GM12874 (cell line): ENCODE data around the gene TBC1D4.
A peak's percentile ranks its signal among the peaks of the same experiment; 100 is the strongest.

Source experiments
- TF ChIP-seq, protein P1 (sequence below): IDR thresholded peaks from 2 replicates; pipeline ENCODE4 v1.5.1; 2011; ENCODE audit warnings: low read depth, mild to moderate bottlenecking, control low read depth, low read length, moderate library complexity; ENCODE audit not compliant: insufficient read depth

TBC1D4 gene

GRCh38 chr13:75263741-75264407, 218.1 kb downstream of the TBC1D4 start:
- TF ChIP-seq, protein P1, sequence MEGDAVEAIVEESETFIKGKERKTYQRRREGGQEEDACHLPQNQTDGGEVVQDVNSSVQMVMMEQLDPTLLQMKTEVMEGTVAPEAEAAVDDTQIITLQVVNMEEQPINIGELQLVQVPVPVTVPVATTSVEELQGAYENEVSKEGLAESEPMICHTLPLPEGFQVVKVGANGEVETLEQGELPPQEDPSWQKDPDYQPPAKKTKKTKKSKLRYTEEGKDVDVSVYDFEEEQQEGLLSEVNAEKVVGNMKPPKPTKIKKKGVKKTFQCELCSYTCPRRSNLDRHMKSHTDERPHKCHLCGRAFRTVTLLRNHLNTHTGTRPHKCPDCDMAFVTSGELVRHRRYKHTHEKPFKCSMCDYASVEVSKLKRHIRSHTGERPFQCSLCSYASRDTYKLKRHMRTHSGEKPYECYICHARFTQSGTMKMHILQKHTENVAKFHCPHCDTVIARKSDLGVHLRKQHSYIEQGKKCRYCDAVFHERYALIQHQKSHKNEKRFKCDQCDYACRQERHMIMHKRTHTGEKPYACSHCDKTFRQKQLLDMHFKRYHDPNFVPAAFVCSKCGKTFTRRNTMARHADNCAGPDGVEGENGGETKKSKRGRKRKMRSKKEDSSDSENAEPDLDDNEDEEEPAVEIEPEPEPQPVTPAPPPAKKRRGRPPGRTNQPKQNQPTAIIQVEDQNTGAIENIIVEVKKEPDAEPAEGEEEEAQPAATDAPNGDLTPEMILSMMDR, result no peak

GRCh38 chr13:75258159-75258782, 223.7 kb downstream of the TBC1D4 start:
- TF ChIP-seq, protein P1, result peak; percentile 15; the same call in 1 of the 2 replicates

DNA sequence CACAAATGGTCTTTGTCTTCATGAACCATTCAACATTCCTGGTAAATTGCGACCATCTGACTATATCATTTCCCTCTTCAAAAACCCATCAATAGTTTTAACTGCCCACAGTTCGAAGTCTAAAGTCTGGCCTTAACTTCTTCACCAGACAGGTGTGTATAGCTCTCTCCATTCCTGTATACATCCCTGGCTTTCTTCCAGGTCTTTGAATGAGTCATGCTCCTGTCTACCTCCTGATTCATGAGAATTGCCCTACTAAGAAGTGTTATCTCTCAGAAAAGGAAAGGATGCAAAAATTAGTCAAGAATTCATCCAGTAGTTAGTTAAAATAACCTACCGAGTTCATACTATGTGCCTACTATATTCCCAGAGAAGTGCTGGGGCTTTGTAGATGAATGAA, 225.0 kb downstream of the TBC1D4 start:
- TF ChIP-seq, protein P1, result no peak

DNA sequence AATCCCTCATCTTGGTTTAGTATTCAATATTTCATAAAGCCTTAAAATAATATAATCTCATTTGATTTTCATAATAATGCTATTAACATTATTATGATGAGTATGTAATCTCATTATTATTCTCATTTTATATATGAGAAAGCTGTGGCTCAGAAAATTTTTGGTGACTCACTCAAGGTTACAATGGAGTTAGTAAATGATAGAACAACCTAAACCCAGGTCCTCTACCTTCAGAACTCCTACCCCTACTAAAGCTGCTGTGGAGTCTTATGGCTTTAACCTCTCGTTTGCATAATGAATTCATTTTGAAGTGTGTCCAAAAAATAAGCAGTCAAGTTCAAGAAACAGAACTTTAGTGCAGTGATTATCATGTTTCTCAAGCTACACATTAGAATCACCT, 226.3 kb downstream of the TBC1D4 start:
- TF ChIP-seq, protein P1, result no peak

- TF ChIP-seq, protein P1, result no peak
Measured at GRCh38 chr13:75255147-75255546, 226.8 kb downstream of the TBC1D4 start.

GRCh38 chr13:75251188-75251587, 230.8 kb downstream of the TBC1D4 start:
- TF ChIP-seq, protein P1, result no peak

- TF ChIP-seq, protein P1, result no peak
Measured at GRCh38 chr13:75250526-75251178, 231.3 kb downstream of the TBC1D4 start.
